Breast epithelium (tissue), 3 donors: ENCODE measurements around the gene KCND2.

Experiments used
- POLR2A ChIP-seq: fragments of 450-650 bp; IDR thresholded peaks from one replicate; pipeline ENCODE4 v1.6.1; 2016; ENCODE audit warnings: antibody characterized with exemption, mild to moderate bottlenecking, moderate library complexity
- POLR2AphosphoS5 ChIP-seq, 3 donors: sonication (generic); formaldehyde crosslinking; IDR thresholded peaks; one replicate each; pipeline ENCODE4 v1.6.1; 2017; ENCODE audit warnings: antibody characterized with exemption in 3 of 3
- TF ChIP-seq, protein P1 (sequence below), 3 donors: fragments of 450-650 bp; IDR thresholded peaks; one replicate each; pipeline ENCODE4 v1.5.1; 2016 to 2017; ENCODE audit warnings: antibody characterized with exemption in 3 of 3, mild to moderate bottlenecking in 3 of 3, moderate library complexity in 3 of 3

DNA sequence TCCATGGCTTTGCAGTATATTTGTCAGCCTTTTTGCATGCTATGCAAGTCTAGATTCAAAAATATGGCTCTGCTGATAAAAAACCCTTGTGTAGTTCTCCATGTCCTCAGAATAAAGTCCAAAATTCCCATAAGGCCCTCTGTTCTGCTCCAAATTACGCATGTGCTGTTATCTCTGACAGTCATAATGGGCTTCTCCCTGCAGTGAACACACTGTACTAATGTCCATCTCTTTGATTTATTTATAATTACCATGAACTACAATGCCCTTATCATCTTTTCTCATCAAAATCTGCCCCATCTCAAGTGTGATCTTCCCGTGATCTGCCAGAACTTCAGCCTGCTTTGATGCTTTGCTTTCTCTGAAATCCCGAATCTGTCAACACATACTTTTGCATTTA lies 497.2 kb downstream of the KCND2 start:
- TF ChIP-seq POLR2A (no peak), POLR2AphosphoS5 (IDR thresholded peaks at IDR 0.05) (no peak)
- TF ChIP-seq, protein P1, sequence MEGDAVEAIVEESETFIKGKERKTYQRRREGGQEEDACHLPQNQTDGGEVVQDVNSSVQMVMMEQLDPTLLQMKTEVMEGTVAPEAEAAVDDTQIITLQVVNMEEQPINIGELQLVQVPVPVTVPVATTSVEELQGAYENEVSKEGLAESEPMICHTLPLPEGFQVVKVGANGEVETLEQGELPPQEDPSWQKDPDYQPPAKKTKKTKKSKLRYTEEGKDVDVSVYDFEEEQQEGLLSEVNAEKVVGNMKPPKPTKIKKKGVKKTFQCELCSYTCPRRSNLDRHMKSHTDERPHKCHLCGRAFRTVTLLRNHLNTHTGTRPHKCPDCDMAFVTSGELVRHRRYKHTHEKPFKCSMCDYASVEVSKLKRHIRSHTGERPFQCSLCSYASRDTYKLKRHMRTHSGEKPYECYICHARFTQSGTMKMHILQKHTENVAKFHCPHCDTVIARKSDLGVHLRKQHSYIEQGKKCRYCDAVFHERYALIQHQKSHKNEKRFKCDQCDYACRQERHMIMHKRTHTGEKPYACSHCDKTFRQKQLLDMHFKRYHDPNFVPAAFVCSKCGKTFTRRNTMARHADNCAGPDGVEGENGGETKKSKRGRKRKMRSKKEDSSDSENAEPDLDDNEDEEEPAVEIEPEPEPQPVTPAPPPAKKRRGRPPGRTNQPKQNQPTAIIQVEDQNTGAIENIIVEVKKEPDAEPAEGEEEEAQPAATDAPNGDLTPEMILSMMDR (IDR thresholded peaks at IDR 0.05) = no peak
